Lower lobe of right lung (tissue), 2 donors: ENCODE data around the gene NANOS2. TPM values are rescaled to one million over a fixed set of nuclear protein-coding genes. Genes with fewer than 3 reads are reported as not detected.

Source experiments
- ATAC-seq, 2 donors: fragments of 200-7000 bp; cut with Tn5 transposase; one replicate each; pipeline ENCODE4 v1.9.1; 2020 to 2022; ENCODE audit warnings: mild to moderate bottlenecking in 2 of 2, moderate library complexity in 2 of 2
- DNase-seq: peaks from one replicate; pipeline ENCODE4 v3.0.0-alpha.2; 2020
- H3K27ac ChIP-seq: fragments of 200-600 bp; one replicate; pipeline ENCODE4 v1.8.0; 2022
- H3K27me3 ChIP-seq: fragments of 200-600 bp; one replicate; pipeline ENCODE4 v1.8.0; 2022; ENCODE audit warnings: low read depth
- H3K36me3 ChIP-seq: fragments of 200-600 bp; one replicate; pipeline ENCODE4 v1.8.0; 2022; ENCODE audit warnings: mild to moderate bottlenecking
- H3K4me1 ChIP-seq: fragments of 200-600 bp; one replicate; pipeline ENCODE4 v1.8.0; 2022
- H3K4me3 ChIP-seq: fragments of 200-600 bp; one replicate; pipeline ENCODE4 v1.8.0; 2022; ENCODE audit warnings: mild to moderate bottlenecking
- H3K9me3 ChIP-seq: fragments of 200-600 bp; one replicate; pipeline ENCODE4 v1.8.0; 2022
- CTCF ChIP-seq: fragments of 200-600 bp; IDR thresholded peaks from one replicate; pipeline ENCODE4 v1.8.0; 2022; ENCODE audit warnings: antibody characterized with exemption, mild to moderate bottlenecking
- intact Hi-C: fragments of 100-400 bp; cut with DNase I; formaldehyde crosslinking; loops from one replicate; pipeline ENCODE4 v1.11.0; 2022
- long read RNA-seq: library from polyadenylated mRNA; unstranded; transcript quantifications from one replicate; pipeline ENCODE4 v2.0.0, GENCODE V29; 2021
- total RNA-seq: library from RNA; stranded (reverse); fragmentation: NEBNext Ultra II Directional; extraction: Animal tissue kit (Norgen Biotek cat#: 25700); gene quantifications from one replicate; pipeline ENCODE4 v1.2.1, GENCODE V29; 2021
- donor health status: DM: no; HTN: yes; CAD: no; lungs with severe emphysema.

The NANOS2 gene
- not detected for total RNA-seq
- long read RNA-seq, result 0 reads

DNA sequence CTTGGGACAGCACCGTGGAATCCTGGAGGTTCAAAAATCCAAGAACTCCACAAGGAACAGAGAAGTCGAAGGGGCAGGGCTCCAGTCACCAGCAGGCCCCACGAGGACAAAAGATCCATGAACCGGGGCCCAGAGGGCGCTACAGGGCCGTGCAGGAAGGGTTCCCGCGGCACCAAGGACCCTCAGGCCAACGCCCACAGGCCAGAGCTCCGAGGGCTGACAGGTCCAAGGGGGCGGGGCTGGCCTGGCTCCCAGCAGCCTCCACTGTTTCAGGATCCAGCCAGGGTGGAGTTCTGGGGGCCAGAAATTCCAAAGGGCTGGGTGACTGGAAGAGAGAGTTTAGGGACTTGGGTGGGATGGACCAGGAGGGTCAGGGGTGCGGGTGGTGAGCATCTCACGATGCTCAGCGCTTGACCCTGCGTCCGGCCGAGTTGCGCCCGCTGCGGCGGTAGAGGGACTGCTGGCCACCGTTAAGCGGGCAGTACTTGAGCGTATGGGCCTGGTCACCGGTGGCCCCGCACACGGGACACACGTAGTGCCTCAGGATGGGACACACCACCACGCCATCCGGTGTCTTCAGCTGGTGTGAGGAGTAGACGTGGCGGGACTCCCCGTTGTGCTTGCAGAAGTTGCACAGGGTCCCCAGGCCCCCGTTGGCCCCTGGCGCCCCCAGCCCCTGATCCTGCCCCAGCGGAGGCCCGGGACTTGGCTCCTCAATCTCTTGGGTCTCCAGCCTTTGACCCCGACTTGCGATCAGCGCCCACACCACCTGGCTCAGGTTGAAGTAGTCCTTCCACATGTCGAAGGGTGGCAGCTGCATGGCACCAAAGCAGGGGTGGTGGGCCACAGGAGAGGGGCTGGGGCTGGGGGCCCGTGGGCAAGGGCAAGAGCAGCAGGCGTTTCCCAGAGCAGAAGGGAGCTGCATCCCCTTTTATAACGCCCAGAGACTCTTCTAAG is at the start of gene NANOS2:
Gene NANOS2, minus strand, starts transcription at position 905 of the 957 bp plus-strand sequence. Its CDS starts 85 bp downstream, at position 820.
- no peaks in the 10 kb centered on the region for H3K4me1 ChIP-seq
- ATAC-seq (peak; percentile 20 to 37), DNase-seq (no peak)
- no peak within 1 kb of the TSS for H3K27ac ChIP-seq
- H3K36me3 ChIP-seq, result no peaks in the 10 kb centered on the region
- H3K27me3 ChIP-seq, result peaks cover 7% of the 10 kb centered on the region
- intact Hi-C loops, result no loop called here
- no peak within 1 kb of the TSS for H3K4me3 ChIP-seq
- no peaks in the 10 kb centered on the region for H3K9me3 ChIP-seq
- no peak for TF ChIP-seq CTCF

GRCh38 chr19:45962021-45962420 is 47.4 kb upstream of the NANOS2 start:
- no peak overlapping the region for H3K4me3 ChIP-seq
- intact Hi-C loops, result no loop called here
- no peak overlapping the region for H3K27ac ChIP-seq
- no peak for TF ChIP-seq CTCF
- no peaks in the 10 kb centered on the region for H3K36me3 ChIP-seq
- peaks cover 11% of the 10 kb centered on the region for H3K27me3 ChIP-seq
- no peak for ATAC-seq
- peaks cover 4% of the 10 kb centered on the region for H3K4me1 ChIP-seq
- H3K9me3 ChIP-seq, result no peaks in the 10 kb centered on the region
- no peak for DNase-seq

GRCh38 chr19:45960595-45961235 is 46.1 kb upstream of the NANOS2 start:
- H3K27ac ChIP-seq, result peak overlapping the region; percentile 49
- H3K36me3 ChIP-seq, result no peaks in the 10 kb centered on the region
- no peaks in the 10 kb centered on the region for H3K9me3 ChIP-seq
- intact Hi-C loops, result no loop called here
- peaks cover 10% of the 10 kb centered on the region for H3K4me1 ChIP-seq
- peaks cover 21% of the 10 kb centered on the region for H3K27me3 ChIP-seq
- DNase-seq, result no peak
- no peak overlapping the region for H3K4me3 ChIP-seq
- ATAC-seq, result no peak
- no peak for TF ChIP-seq CTCF

DNA sequence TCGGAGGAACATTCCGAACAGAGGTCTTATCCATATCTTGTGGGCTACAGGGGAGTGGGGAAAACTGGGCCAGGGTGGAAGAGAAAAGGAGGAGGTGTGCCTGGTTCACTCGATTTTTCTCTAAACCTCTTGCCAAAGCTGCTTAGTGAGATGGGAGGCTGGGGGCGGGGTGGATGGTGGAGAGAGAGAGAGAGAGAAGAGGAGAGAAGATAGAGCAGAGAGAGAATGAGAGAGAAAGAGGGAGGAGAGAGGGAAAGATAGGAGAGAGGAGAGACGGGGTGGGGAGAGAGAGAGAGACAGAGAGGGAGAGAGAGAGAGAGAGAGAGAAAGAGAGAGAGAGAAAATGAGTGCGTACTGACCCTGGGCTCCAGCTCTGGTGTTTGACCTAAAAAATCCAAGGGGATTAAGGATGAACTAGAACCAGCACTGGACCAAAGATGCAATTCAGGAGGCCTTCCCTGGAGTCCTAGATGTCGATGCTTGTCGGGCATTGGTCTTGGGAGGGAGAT is 45.0 kb upstream of the NANOS2 start:
- H3K4me1 ChIP-seq, result peaks cover 18% of the 10 kb centered on the region
- H3K4me3 ChIP-seq, result no peak overlapping the region
- no peak for TF ChIP-seq CTCF
- ATAC-seq (no peak), DNase-seq (no peak)
- H3K27me3 ChIP-seq, result peaks cover 27% of the 10 kb centered on the region
- no peaks in the 10 kb centered on the region for H3K9me3 ChIP-seq
- intact Hi-C loops, result no loop called here
- no peaks in the 10 kb centered on the region for H3K36me3 ChIP-seq
- peak overlapping the region; percentile 67 for H3K27ac ChIP-seq

GRCh38 chr19:45958769-45959516 is 44.4 kb upstream of the NANOS2 start:
- H3K36me3 ChIP-seq, result no peaks in the 10 kb centered on the region
- intact Hi-C loops, result no loop called here
- H3K9me3 ChIP-seq, result no peaks in the 10 kb centered on the region
- H3K27ac ChIP-seq, result peak overlapping the region; percentile 67
- H3K27me3 ChIP-seq, result peaks cover 29% of the 10 kb centered on the region
- no peak for TF ChIP-seq CTCF
- no peak for DNase-seq
- H3K4me1 ChIP-seq, result peaks cover 21% of the 10 kb centered on the region
- H3K4me3 ChIP-seq, result no peak overlapping the region
- ATAC-seq, result no peak
